ENCODE measurements around the gene NALCN. TPM values are rescaled to one million over a fixed set of nuclear protein-coding genes. Genes with fewer than 3 reads are reported as not detected.

Gene NALCN
- total RNA-seq, 1 donor from 2014 or later, result not detected

DNA sequence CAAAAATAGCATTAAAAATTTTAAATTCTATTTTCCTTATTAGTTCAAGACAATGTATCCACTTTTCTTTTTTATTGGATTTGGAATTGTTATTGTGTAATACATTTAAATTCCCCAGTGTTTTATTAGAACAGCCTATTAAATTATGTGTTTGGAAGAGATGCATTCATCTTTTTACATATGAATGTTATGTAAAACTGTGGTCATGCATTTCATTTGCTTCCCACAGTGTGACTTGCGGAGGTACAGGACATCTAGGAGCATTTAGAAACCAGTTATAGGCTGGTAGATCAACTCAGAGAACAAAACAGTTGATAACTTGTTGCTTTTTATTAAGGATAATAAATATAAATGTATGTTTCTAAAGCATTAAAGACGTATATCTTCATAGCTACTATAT lies 406.2 kb downstream of the NALCN start:
- H3K36me3 Mint-ChIP-seq (ENCODE audit: low read depth, unreplicated experiment), result no peaks in the 10 kb centered on the region
- H3K9me3 Mint-ChIP-seq (ENCODE audit: unreplicated experiment), result no peaks in the 10 kb centered on the region
- no peak for DNase-seq (ENCODE audit: low spot score)
- no peak for TF ChIP-seq CTCF (IDR thresholded peaks at IDR 0.05; ENCODE audit: unreplicated experiment)
- no peak overlapping the region for H3K4me3 Mint-ChIP-seq (ENCODE audit: unreplicated experiment)
- no peaks in the 10 kb centered on the region for H3K27me3 Mint-ChIP-seq (ENCODE audit: unreplicated experiment)
- H3K27ac Mint-ChIP-seq (ENCODE audit: unreplicated experiment), result no peak overlapping the region
- H3K4me1 Mint-ChIP-seq (ENCODE audit: unreplicated experiment), result no peaks in the 10 kb centered on the region

GRCh38 chr13:101007245-101007644 lies 409.1 kb downstream of the NALCN start:
- Mint-ChIP-seq H3K36me3 (ENCODE audit: low read depth, unreplicated experiment) (no peaks in the 10 kb centered on the region), H3K27me3 (ENCODE audit: unreplicated experiment) (no peaks in the 10 kb centered on the region), H3K4me3 (ENCODE audit: unreplicated experiment) (no peak overlapping the region), H3K4me1 (ENCODE audit: unreplicated experiment) (no peaks in the 10 kb centered on the region), H3K9me3 (ENCODE audit: unreplicated experiment) (no peaks in the 10 kb centered on the region), H3K27ac (ENCODE audit: unreplicated experiment) (no peak overlapping the region)
- no peak for TF ChIP-seq CTCF (IDR thresholded peaks at IDR 0.05; ENCODE audit: unreplicated experiment)
- no peak for DNase-seq (ENCODE audit: low spot score)

Other genes starting within 250 kb of the NALCN start
- not detected for gene ITGBL1, start 36.2 kb upstream of the NALCN start, total RNA-seq (ENCODE audit: unreplicated experiment)

Measured in endothelial cell (in vitro differentiated cells).